ENCODE results near the gene CCL17.

The CCL17 gene

DNA sequence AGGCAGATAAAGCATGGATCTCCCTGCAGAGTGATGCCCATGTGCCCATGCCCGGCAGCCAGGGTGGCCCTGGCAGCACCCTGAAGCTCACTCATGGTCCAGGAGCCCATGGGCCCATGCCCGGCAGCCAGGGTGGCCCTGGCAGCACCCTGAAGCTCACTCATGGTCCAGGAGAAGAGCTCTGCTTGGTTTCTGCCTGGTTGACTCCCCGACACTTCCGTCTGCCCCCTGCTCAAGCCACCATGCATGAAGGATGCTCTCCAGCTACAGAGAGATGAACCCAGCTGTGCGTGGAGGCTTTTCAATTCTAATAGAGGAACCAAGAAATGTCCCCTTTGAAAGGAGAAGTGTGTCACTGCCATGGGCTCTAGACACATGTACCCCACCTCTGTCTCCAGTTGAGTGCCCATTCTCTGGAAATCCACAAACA is 8.7 kb downstream of the CCL17 start:
- no peak for TF ChIP-seq ZNF514 (tag by site-specific recombination; IDR thresholded peaks at IDR 0.05)
- H3K36me3 ChIP-seq (ENCODE audit: control insufficient read depth in 2 of 2, insufficient read depth in 1 of 2, low read length in 2 of 2) = no peaks in the 10 kb centered on the region
- H3K4me3 ChIP-seq (ENCODE audit: low read depth, low read length) = no peak overlapping the region
- ChIA-PET POLR2A (interaction anchor here (1.1 to 1.6 kb wide), 2 partner anchors 34 to 49 kb away, joined by 3 read pairs; partner anchors contain the start of genes CIAPIN1, COQ9 and POLR2C), CTCF (interaction anchor here (1.0 to 3.2 kb wide), 5 partner anchors 9 to 112 kb away, joined by 3 to 23 read pairs (median 6); no protein-coding TSS in a partner anchor)
- no peak overlapping the region for H3K27ac ChIP-seq (ENCODE audit: extremely low read depth, low read depth, low read length)
- H3K4me1 ChIP-seq (ENCODE audit: control insufficient read depth, insufficient read depth, low read length) = no peaks in the 10 kb centered on the region
- no peaks in the 10 kb centered on the region for H3K9me3 ChIP-seq (ENCODE audit: control insufficient read depth, insufficient read depth, low read depth, low read length)

DNA sequence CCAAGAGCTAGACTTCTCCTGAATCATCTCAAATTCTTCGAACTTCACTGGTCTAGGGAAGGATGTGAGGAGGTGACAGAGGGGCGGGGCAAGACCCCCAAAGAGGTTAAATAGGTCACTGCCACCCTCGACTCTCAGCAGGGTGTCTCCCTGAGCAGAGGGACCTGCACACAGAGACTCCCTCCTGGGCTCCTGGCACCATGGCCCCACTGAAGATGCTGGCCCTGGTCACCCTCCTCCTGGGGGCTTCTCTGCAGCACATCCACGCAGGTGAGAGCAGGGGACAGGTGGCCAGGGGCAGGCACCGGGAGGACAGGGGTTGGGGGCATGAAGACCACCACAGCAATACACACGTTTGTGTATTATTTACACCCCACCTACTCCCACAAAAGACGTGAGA is 9.2 kb downstream of the CCL17 start:
- POLR2A ChIA-PET = interaction anchor here (0.6 to 1.6 kb wide), 4 partner anchors 33 to 176 kb away, joined by 3 read pairs; partner anchors contain the start of genes CIAPIN1, COQ9 and POLR2C
- TF ChIP-seq ZNF391 (tag by site-specific recombination; IDR thresholded peaks at IDR 0.05; ENCODE audit: borderline replicate concordance, low read depth) (no peak), YY1 (tag by site-specific recombination; IDR thresholded peaks at IDR 0.05) (no peak), ZNF433 (tag by site-specific recombination; IDR thresholded peaks at IDR 0.05; ENCODE audit: low read depth) (no peak), GLI2 (tag by site-specific recombination; IDR thresholded peaks at IDR 0.05; ENCODE audit: borderline replicate concordance, low read depth) (no peak), ZNF549 (tag by site-specific recombination; IDR thresholded peaks at IDR 0.05) (no peak), ZNF394 (tag by site-specific recombination; IDR thresholded peaks at IDR 0.05; ENCODE audit: borderline replicate concordance) (no peak), ZNF658 (tag by site-specific recombination; IDR thresholded peaks at IDR 0.05) (no peak), ZNF311 (tag by site-specific recombination; IDR thresholded peaks at IDR 0.05; ENCODE audit: borderline replicate concordance) (no peak), HOXD13 (CRISPR knock-in tag; IDR thresholded peaks at IDR 0.05; ENCODE audit: borderline replicate concordance) (no peak), YY2 (tag by site-specific recombination; IDR thresholded peaks at IDR 0.05) (no peak), SETDB1 (IDR thresholded peaks at IDR 0.05; ENCODE audit: insufficient read length, low read length) (no peak), GLIS2 (tag by site-specific recombination; IDR thresholded peaks at IDR 0.05) (no peak)
- TF ChIP-seq, protein P1, sequence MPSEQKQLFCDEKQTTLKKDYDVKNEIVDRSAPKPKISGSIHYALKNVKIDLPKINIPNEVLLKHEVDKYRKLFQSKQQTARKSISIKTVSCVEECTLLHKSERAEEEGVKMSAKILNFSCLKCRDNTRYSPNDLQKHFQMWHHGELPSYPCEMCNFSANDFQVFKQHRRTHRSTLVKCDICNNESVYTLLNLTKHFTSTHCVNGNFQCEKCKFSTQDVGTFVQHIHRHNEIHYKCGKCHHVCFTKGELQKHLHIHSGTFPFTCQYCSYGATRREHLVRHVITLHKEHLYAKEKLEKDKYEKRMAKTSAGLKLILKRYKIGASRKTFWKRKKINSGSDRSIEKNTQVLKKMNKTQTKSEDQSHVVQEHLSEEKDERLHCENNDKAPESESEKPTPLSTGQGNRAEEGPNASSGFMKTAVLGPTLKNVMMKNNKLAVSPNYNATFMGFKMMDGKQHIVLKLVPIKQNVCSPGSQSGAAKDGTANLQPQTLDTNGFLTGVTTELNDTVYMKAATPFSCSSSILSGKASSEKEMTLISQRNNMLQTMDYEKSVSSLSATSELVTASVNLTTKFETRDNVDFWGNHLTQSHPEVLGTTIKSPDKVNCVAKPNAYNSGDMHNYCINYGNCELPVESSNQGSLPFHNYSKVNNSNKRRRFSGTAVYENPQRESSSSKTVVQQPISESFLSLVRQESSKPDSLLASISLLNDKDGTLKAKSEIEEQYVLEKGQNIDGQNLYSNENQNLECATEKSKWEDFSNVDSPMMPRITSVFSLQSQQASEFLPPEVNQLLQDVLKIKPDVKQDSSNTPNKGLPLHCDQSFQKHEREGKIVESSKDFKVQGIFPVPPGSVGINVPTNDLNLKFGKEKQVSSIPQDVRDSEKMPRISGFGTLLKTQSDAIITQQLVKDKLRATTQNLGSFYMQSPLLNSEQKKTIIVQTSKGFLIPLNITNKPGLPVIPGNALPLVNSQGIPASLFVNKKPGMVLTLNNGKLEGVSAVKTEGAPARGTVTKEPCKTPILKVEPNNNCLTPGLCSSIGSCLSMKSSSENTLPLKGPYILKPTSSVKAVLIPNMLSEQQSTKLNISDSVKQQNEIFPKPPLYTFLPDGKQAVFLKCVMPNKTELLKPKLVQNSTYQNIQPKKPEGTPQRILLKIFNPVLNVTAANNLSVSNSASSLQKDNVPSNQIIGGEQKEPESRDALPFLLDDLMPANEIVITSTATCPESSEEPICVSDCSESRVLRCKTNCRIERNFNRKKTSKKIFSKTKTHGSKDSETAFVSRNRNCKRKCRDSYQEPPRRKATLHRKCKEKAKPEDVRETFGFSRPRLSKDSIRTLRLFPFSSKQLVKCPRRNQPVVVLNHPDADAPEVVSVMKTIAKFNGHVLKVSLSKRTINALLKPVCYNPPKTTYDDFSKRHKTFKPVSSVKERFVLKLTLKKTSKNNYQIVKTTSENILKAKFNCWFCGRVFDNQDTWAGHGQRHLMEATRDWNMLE (tag by site-specific recombination; conservative IDR thresholded peaks at IDR 0.05; ENCODE audit: low read depth) = no peak
- Histone ChIP-seq H3K27ac (ENCODE audit: extremely low read depth, low read depth, low read length) (no peak overlapping the region), H3K4me1 (ENCODE audit: control insufficient read depth, insufficient read depth, low read length) (no peaks in the 10 kb centered on the region), H3K9me3 (ENCODE audit: control insufficient read depth, insufficient read depth, low read depth, low read length) (no peaks in the 10 kb centered on the region), H3K4me3 (ENCODE audit: low read depth, low read length) (no peak overlapping the region), H3K36me3 (ENCODE audit: control insufficient read depth in 2 of 2, insufficient read depth in 1 of 2, low read length in 2 of 2) (no peaks in the 10 kb centered on the region)
- CTCF ChIA-PET = interaction anchor here (0.9 to 3.2 kb wide), 4 partner anchors 8 to 115 kb away, joined by 4 to 23 read pairs (median 5); no protein-coding TSS in a partner anchor

DNA sequence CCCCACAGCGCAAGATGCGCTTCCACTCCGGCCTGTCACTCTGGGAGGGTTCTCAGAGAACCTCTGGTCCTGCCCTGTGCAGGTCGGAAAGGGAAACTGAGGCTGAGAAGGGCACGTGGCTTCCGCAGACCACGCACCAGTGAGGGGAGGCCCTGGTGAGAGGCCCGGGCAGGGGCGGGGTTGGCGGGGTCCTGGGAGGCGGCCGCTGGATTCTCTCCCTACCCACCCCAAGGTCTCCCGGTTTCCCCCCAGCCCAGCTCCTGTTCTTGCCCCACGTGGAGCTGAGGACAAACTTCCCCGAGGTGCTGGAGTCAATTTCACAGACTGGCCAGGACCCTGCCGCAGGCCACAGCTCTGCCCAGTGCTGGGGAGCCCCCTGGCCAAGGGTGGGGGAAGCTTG is 11.5 kb downstream of the CCL17 start:
- no peak overlapping the region for H3K4me3 ChIP-seq (ENCODE audit: low read depth, low read length)
- POLR2A ChIA-PET = interaction anchor here (1.0 to 1.3 kb wide), 2 partner anchors 31 to 116 kb away, joined by 4 to 7 read pairs; partner anchors contain the start of genes CIAPIN1 and COQ9

More for the DNA sequence above, 11.5 kb downstream of the CCL17 start:
- no peak for TF ChIP-seq ZNF366 (tag by site-specific recombination; conservative IDR thresholded peaks at IDR 0.05)
- no peaks in the 10 kb centered on the region for H3K36me3 ChIP-seq (ENCODE audit: control insufficient read depth in 2 of 2, insufficient read depth in 1 of 2, low read length in 2 of 2)
- no peaks in the 10 kb centered on the region for H3K4me1 ChIP-seq (ENCODE audit: control insufficient read depth, insufficient read depth, low read length)
- CTCF ChIA-PET = interaction anchor here (0.5 to 11.5 kb wide), 19 partner anchors 10 to 332 kb away, joined by 3 to 290 read pairs (median 5); partner anchors contain the start of genes CCL17 and CX3CL1
- no peak overlapping the region for H3K27ac ChIP-seq (ENCODE audit: extremely low read depth, low read depth, low read length)
- no peaks in the 10 kb centered on the region for H3K9me3 ChIP-seq (ENCODE audit: control insufficient read depth, insufficient read depth, low read depth, low read length)
